OCI-LY3 (cell line): ENCODE results near the gene DENND4A.

ENCODE experiments used
- H2AFZ ChIP-seq: fragments of 200-600, 300-600 bp; shearing (Covaris generic); 2 replicates; pipeline ENCODE4 v1.6.0; 2014; ENCODE audit warnings: antibody characterized with exemption, low read depth, low read length
- H3K27ac ChIP-seq: fragments of 200-600, 300-600 bp; sonication (generic); 2 replicates; pipeline ENCODE4 v1.5.1; 2014; ENCODE audit warnings: mild to moderate bottlenecking, low read length, moderate library complexity, mixed read lengths
- H3K27me3 ChIP-seq: fragments of 200-600, 300-600 bp; sonication (generic); 2 replicates; pipeline ENCODE4 v1.6.1; 2014; ENCODE audit warnings: low read depth, low read length, mixed read lengths
- H3K36me3 ChIP-seq: fragments of 200-600, 300-600 bp; sonication (generic); replicated peaks from 2 replicates; pipeline ENCODE3; 2014; ENCODE audit warnings: low read depth, low read length, mixed read lengths
- H3K4me1 ChIP-seq: fragments of 300-600, 200-600 bp; sonication (generic); 2 replicates; pipeline ENCODE4 v1.6.1; 2014; ENCODE audit warnings: low read length, mixed read lengths
- H3K4me2 ChIP-seq: fragments of 200-600, 300-600 bp; sonication (generic); 2 replicates; pipeline ENCODE4 v1.6.1; 2014; ENCODE audit warnings: low read length, mixed read lengths
- H3K4me3 ChIP-seq: fragments of 300-600, 200-600 bp; sonication (generic); 2 replicates; pipeline ENCODE4 v1.5.1; 2014; ENCODE audit warnings: antibody characterized with exemption, mild to moderate bottlenecking, low read length, moderate library complexity
- H3K79me2 ChIP-seq: fragments of 300-600, 200-600 bp; shearing (Covaris generic); 2 replicates; pipeline ENCODE4 v1.6.1; 2014; ENCODE audit warnings: mild to moderate bottlenecking, low read length, mixed read lengths
- H3K9ac ChIP-seq: fragments of 300-600, 200-600 bp; shearing (Covaris generic); 2 replicates; pipeline ENCODE4 v1.6.0; 2014; ENCODE audit warnings: mild to moderate bottlenecking, low read length, moderate library complexity
- H3K9me3 ChIP-seq: fragments of 200-600, 300-600 bp; shearing (Covaris generic); 2 replicates; pipeline ENCODE4 v1.6.1; 2014; ENCODE audit warnings: low read length, mixed read lengths; ENCODE audit not compliant: insufficient read depth
- H4K20me1 ChIP-seq: fragments of 200-600, 300-600 bp; sonication (generic); 2 replicates; pipeline ENCODE4 v1.6.1; 2016; ENCODE audit warnings: low read length, mixed read lengths; ENCODE audit not compliant: insufficient read depth
- EZH2phosphoT487 ChIP-seq: fragments of 200-600 bp; shearing (Covaris generic); IDR thresholded peaks from 2 replicates; pipeline ENCODE4 v1.6.1; 2018; ENCODE audit warnings: antibody characterized with exemption, mixed run types, low read depth
- TF ChIP-seq, protein P1 (sequence below): fragments of 200-600, 300-600 bp; sonication (generic); IDR thresholded peaks from 2 replicates; pipeline ENCODE4 v1.5.1; 2014; ENCODE audit warnings: antibody characterized with exemption, low read length, low read depth

Gene DENND4A

DNA sequence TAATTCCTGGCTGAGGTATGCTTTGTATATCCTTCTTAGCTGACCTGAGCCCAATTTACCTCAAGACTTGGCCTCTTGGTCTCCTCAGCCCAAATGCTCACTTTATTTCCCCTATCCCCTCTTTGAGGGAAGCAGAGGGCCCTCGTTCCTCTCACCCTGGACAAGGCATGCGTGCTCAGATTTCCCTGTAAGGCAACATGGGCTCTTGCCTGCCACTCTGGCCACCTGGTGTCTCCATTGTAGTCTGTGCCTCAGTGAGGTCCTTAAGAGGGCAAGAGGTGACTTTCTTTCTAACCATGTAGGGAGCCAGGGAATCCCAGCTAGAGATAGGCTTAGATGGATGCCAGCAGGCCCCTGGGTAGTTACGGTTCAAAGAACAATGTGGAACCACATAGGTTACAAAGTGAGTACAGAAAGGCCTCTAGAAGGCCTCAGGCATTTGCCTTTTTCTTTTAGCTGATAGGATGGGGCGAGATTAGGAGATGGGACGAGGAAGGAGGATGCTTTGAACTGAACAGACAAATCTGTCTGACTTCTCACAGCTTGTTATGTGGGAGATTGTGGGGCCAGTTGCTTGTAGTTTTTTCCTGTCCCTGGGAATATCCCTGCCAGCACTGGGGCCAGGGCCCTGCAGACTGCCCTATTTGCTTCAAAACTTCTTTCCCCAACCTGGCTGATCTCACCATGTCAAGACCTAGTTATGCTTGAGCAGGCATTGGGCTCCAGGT is 180.0 kb downstream of the DENND4A start:
- H3K4me2 ChIP-seq, result peak overlapping the region; percentile 88
- H3K27ac ChIP-seq, result no peak overlapping the region
- H3K4me3 ChIP-seq, result peak overlapping the region; percentile 83
- H3K79me2 ChIP-seq, result peaks cover 19% of the 10 kb centered on the region
- peak overlapping the region; percentile 80 for H3K9ac ChIP-seq
- H2AFZ ChIP-seq, result no peak overlapping the region
- H3K4me1 ChIP-seq, result peaks cover 16% of the 10 kb centered on the region
- H3K36me3 ChIP-seq, result peaks cover under 1% of the 10 kb centered on the region
- TF ChIP-seq EZH2phosphoT487, result no peak
- TF ChIP-seq, protein P1, sequence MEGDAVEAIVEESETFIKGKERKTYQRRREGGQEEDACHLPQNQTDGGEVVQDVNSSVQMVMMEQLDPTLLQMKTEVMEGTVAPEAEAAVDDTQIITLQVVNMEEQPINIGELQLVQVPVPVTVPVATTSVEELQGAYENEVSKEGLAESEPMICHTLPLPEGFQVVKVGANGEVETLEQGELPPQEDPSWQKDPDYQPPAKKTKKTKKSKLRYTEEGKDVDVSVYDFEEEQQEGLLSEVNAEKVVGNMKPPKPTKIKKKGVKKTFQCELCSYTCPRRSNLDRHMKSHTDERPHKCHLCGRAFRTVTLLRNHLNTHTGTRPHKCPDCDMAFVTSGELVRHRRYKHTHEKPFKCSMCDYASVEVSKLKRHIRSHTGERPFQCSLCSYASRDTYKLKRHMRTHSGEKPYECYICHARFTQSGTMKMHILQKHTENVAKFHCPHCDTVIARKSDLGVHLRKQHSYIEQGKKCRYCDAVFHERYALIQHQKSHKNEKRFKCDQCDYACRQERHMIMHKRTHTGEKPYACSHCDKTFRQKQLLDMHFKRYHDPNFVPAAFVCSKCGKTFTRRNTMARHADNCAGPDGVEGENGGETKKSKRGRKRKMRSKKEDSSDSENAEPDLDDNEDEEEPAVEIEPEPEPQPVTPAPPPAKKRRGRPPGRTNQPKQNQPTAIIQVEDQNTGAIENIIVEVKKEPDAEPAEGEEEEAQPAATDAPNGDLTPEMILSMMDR, result no peak
- H3K9me3 ChIP-seq, result no peaks in the 10 kb centered on the region
- no peaks in the 10 kb centered on the region for H4K20me1 ChIP-seq
- H3K27me3 ChIP-seq, result peaks cover 10% of the 10 kb centered on the region

DNA sequence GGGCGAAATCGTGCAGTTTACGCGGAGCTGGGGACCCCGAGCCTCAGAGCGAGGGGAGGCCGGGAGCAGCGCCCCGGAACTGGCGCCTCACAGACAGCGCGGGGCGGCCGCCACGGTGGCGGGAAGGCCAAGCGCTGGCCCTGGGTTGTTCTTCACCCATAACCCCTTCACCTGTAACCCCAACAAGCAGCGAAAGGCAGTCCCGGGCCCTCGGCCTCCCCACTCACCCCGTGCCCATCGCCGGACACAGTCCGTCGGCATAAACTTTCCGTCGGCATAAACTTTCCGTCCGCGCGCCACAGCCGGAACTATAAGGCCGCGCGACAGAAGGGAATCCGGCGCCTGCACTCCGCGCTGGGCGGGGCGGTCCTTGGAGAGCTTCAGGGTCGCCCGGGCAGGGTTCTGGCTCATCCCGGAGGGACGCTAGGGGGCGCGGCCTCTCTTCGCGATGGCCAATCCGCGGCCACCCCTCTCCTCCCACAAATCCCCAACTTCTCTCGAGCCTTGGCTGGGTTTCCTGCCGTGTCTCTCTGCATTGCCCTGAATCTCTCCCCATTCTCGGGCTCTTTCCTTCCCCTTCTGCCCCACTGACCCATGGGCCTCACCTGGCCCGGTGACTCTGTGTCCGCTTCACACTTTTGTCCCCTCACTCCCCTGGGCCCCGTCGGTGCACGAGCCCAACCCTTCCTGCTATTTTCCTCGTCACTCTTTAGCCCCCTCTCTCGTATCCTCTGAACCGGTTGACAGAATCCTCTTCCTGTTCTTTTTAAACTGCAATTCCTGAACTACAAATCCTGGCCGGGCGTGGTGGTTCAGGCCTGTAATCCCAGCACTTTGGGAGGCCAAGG is 181.0 kb downstream of the DENND4A start, which contains the start of gene INTS14:
Gene INTS14 (minus strand): TSS at position 261 of the 848 bp plus-strand sequence. CDS start 3,751 bp downstream, outside the sequence.
- peaks cover 10% of the 10 kb centered on the region for H3K27me3 ChIP-seq
- H4K20me1 ChIP-seq, result no peaks in the 10 kb centered on the region
- peak within 1 kb of the TSS; percentile 88 for H3K4me2 ChIP-seq
- H2AFZ ChIP-seq, result peak within 1 kb of the TSS; percentile 99
- peaks cover 4% of the 10 kb centered on the region for H3K36me3 ChIP-seq
- no peak for TF ChIP-seq EZH2phosphoT487
- TF ChIP-seq, protein P1, result peak; percentile 65
- H3K27ac ChIP-seq, result peak within 1 kb of the TSS; percentile 44
- peak within 1 kb of the TSS; percentile 80 for H3K9ac ChIP-seq
- peaks cover 19% of the 10 kb centered on the region for H3K79me2 ChIP-seq
- no peaks in the 10 kb centered on the region for H3K9me3 ChIP-seq
- peaks cover 16% of the 10 kb centered on the region for H3K4me1 ChIP-seq
- peak within 1 kb of the TSS; percentile 83 for H3K4me3 ChIP-seq
